ENCODE measurements around the gene DENND11. TPM values are rescaled to one million over a fixed set of nuclear protein-coding genes. Genes with fewer than 3 reads are reported as not detected.

DENND11 gene
- 10 to 100 TPM; 14.3 to 17.1 (median 15.6) TPM for total RNA-seq
- polyA plus RNA-seq = 10 to 100 TPM in 2 of 3 donors, 1 to 10 TPM in 1; 6.0 to 13.4 (median 11.1) TPM

GRCh38 chr7:141702047-141702567 is at the start of gene DENND11:
TSS of gene DENND11 (minus strand) at chr7:141702166. CDS start at chr7:141702153, 13 bp downstream.
- Histone ChIP-seq H3K9me3 (no peaks in the 10 kb centered on the region), H3K36me3 (no peaks in the 10 kb centered on the region), H3K4me1 (peaks cover 0 to 20% (median 19%) of the 10 kb centered on the region in 4 donors), H3K27ac (peak within 1 kb of the TSS; percentile 81 to 90 (median 84)), H3K27me3 (no peaks in the 10 kb centered on the region), H3K4me3 (peak within 1 kb of the TSS; percentile 66 to 99 (median 84))
- WGBS, 2 donors = 0 to 1% methylated on average over 62 of the region's 62 CpGs
- no peak for DNase-seq
- intact Hi-C loops (cut with DNase I) = loop anchor here (5.0 kb wide), 1 partner anchor 45 kb away; no protein-coding TSS in a partner anchor
- TF ChIP-seq POLR2AphosphoS5 (IDR thresholded peaks at IDR 0.05) = no peak

DNA sequence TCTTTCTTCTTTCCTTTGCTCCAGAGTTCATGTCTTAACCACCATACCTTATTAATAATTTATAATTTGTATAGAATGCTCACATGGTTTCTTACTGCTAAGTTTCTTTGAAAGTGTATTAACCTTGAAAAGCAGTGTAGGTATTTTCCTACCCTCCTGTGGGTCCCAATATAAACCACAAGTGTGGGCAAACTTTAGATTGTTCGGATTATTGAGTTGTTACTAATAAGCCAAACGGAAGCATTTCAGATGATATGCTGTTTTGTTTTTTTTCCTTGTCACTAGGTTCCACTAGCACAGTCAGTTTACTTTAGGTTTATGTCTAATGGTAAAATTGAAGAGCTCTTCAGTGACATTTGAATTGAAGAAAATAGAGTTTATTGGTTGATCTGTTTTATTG is 46.4 kb upstream of the DENND11 start:
- Histone ChIP-seq H3K4me3 (no peak overlapping the region), H3K36me3 (peaks cover 34 to 99% (median 68%) of the 10 kb centered on the region in 4 donors), H3K27ac (no peak overlapping the region), H3K27me3 (no peaks in the 10 kb centered on the region), H3K4me1 (no peaks in the 10 kb centered on the region), H3K9me3 (peaks cover 8 to 14% (median 11%) of the 10 kb centered on the region in 4 donors)
- 97 to 98% methylated on average over 2 of the region's 2 CpGs for WGBS, 2 donors
- no peak for DNase-seq
- intact Hi-C loops (cut with DNase I) = loop anchor here (5.0 kb wide), 1 partner anchor 951 kb away; no protein-coding TSS in a partner anchor
- TF ChIP-seq CTCF (IDR thresholded peaks at IDR 0.05) = no peak
- TF ChIP-seq POLR2A (IDR thresholded peaks at IDR 0.05) = no peak
- no peak for TF ChIP-seq EP300 (IDR thresholded peaks at IDR 0.05)
- no peak for TF ChIP-seq POLR2AphosphoS5 (IDR thresholded peaks at IDR 0.05)

DNA sequence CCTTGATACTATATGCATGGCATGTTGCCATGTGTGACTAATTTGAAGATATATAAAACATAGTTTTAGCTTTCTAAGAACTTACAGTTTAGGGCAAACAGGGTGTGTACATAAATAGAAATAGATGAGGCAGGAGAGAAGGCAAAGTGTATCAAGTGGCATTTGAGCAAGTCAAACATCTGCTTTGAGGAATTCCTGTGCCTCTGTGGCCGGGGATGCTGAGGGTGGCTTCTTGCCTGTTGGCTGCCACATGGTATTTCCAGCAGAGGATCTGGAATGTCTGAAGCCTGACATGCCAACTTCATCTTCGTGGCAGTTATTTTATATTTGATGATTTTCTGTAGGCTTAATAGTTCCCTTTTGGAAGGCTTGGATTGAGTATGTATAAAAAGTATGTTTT is 42.2 kb upstream of the DENND11 start:
- intact Hi-C loops (cut with DNase I) = no loop called here
- no peaks in the 10 kb centered on the region for H3K9me3 ChIP-seq
- no peak overlapping the region for H3K27ac ChIP-seq
- no peak for DNase-seq
- whole genome bisulfite sequencing, 2 donors = 92 to 94% methylated on average over 2 of the region's 2 CpGs
- TF ChIP-seq POLR2AphosphoS5 (IDR thresholded peaks at IDR 0.05) (no peak), POLR2A (IDR thresholded peaks at IDR 0.05) (no peak), EP300 (IDR thresholded peaks at IDR 0.05) (no peak), CTCF (IDR thresholded peaks at IDR 0.05) (no peak)
- peaks cover 0 to 19% (median 6%) of the 10 kb centered on the region in 4 donors for H3K4me1 ChIP-seq
- peaks cover 22 to 93% (median 53%) of the 10 kb centered on the region in 4 donors for H3K36me3 ChIP-seq
- H3K27me3 ChIP-seq = no peaks in the 10 kb centered on the region
- H3K4me3 ChIP-seq = no peak overlapping the region

GRCh38 chr7:141742229-141742628 is 40.3 kb upstream of the DENND11 start:
- Histone ChIP-seq H3K36me3 (peaks cover 22 to 74% (median 49%) of the 10 kb centered on the region in 4 donors), H3K27me3 (no peaks in the 10 kb centered on the region), H3K4me3 (no peak overlapping the region), H3K4me1 (peaks cover 0 to 31% (median 14%) of the 10 kb centered on the region in 4 donors), H3K9me3 (no peaks in the 10 kb centered on the region), H3K27ac (no peak overlapping the region)
- no peak for TF ChIP-seq POLR2A (IDR thresholded peaks at IDR 0.05)
- no peak for TF ChIP-seq POLR2AphosphoS5 (IDR thresholded peaks at IDR 0.05)
- no peak for TF ChIP-seq EP300 (IDR thresholded peaks at IDR 0.05)
- TF ChIP-seq CTCF (IDR thresholded peaks at IDR 0.05) = no peak
- WGBS, 2 donors = 71 to 78% methylated on average over 1 of the region's 1 CpG
- intact Hi-C loops (cut with DNase I) = no loop called here
- DNase-seq = no peak

DNA sequence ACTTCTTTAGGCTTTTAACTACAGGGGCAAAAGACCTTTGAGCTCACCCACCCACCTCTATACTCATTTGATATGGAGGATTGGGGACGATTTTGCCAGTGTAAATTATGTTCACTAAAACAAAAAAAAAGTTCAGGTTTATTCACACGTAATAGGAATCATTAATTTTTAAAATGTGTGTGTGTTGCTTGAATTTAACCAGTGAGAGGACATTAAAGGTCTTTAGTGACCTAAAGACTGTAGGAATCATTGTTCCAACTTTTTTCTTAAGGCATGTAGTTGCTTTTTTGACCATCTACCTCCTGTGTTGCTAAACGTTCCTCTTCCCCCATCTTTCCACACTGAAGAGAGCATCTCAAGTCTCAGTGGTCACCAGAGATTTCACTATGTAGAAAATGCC is 37.3 kb upstream of the DENND11 start:
- Histone ChIP-seq H3K9me3 (no peaks in the 10 kb centered on the region), H3K36me3 (peaks cover 14 to 44% (median 31%) of the 10 kb centered on the region in 4 donors), H3K4me3 (peak overlapping the region in 2 of 4 donors; percentile 69 to 83), H3K4me1 (peaks cover 0 to 34% (median 17%) of the 10 kb centered on the region in 4 donors), H3K27me3 (no peaks in the 10 kb centered on the region), H3K27ac (no peak overlapping the region)
- DNase-seq = no peak
- intact Hi-C loops (cut with DNase I) = loop anchor here (2.0 to 5.0 kb wide), 2 partner anchors 40 to 727 kb away; partner anchors contain the start of gene MRPS33
- WGBS, 2 donors = 59 to 67% methylated on average over 3 of the region's 3 CpGs
- no peak for TF ChIP-seq POLR2A (IDR thresholded peaks at IDR 0.05)
- TF ChIP-seq EP300 (IDR thresholded peaks at IDR 0.05) = no peak
- TF ChIP-seq CTCF (IDR thresholded peaks at IDR 0.05) = no peak
- TF ChIP-seq POLR2AphosphoS5 (IDR thresholded peaks at IDR 0.05) = no peak
